Measurements from ENCODE around the gene HMCN1. TPM values are rescaled to one million over a fixed set of nuclear protein-coding genes. Genes with fewer than 3 reads are reported as not detected.

The HMCN1 gene
- total RNA-seq, 1 donor from 2014 or later = 13.3 TPM

DNA sequence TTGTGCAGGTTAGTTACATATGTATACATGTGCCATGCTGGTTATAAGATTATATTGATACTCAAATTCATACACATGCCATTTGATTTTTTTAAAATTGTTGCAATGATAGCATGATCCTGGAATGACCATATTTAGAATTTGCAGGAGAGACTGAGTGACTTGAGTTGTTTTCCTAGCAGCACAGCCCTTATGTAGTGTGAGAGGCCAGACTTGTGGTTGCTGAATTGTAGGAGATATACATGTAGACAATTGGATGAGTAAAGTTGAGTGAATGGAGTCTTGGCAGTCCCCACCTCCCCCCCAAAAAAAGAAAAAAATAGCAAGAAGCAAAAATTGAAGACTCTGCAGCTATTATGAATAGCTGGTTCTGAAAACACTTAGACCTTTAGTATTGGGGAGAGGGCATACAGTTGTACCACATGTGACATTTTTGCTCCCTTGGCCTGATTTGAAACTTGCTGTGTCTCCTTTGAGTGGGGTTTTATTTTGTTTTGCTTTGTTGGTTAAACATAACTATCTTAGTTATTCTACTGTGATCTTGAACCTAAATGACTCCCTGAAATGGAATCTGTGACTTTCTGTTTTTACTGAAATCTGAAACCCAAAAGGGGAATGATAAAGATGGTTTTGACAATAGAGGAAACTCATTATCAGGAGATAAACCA is 280.3 kb downstream of the HMCN1 start:
- DNase-seq (ENCODE audit: low read depth in 2 of 2) = no peak

- no peak for DNase-seq (ENCODE audit: low read depth in 2 of 2)
Observed at GRCh38 chr1:186016856-186017255, 282.7 kb downstream of the HMCN1 start.

- DNase-seq (ENCODE audit: low read depth in 2 of 2) = no peak
Observed at GRCh38 chr1:186022184-186022583, 288.0 kb downstream of the HMCN1 start.

GRCh38 chr1:186026946-186027345 is 292.8 kb downstream of the HMCN1 start:
- DNase-seq (ENCODE audit: low read depth in 2 of 2) = no peak

DNA sequence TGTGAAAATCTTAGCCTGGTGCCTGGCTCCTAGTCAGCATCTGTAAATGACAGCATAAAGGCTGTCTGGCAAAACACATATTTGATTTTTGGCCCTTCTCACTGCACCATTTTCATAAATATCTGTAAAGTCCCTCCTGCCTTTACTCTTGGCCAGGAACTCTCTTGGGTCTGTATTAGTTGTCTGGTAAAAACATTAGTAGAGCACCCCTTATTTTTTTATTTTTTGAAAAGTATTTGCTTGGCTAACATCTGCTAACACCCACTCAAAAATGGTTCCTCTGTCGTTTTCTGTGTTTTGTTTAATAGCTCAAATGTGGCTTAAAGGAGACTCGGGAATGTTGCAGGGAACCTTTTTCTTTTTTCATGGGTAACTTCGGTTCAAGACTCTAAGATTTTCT is 293.4 kb downstream of the HMCN1 start:
- DNase-seq (ENCODE audit: low read depth in 2 of 2) = no peak

- DNase-seq (ENCODE audit: low read depth in 2 of 2) = no peak
Observed at GRCh38 chr1:186030453-186030852, 296.3 kb downstream of the HMCN1 start.

DNA sequence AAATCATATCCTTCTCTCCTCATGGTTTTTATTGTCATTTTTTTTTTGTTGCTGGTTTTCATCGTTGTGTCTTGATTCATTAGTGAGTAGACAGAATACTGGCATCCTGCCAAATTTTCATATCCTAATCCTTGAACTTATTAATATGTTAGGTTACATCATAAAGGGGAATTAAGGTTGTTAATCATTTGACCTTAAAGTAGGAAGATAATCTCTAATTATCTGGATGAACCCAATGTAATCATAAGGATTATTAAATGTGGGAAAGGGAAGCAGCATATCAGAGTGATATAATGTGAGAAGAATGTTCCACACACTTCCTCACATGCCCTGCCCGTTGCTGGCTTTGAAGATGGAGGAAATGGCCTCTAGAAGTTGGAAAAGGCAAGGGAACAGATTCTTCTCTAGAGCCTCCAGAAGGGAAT is 299.7 kb downstream of the HMCN1 start:
- DNase-seq (ENCODE audit: low read depth in 2 of 2) = peak; percentile 4 to 45

DNA sequence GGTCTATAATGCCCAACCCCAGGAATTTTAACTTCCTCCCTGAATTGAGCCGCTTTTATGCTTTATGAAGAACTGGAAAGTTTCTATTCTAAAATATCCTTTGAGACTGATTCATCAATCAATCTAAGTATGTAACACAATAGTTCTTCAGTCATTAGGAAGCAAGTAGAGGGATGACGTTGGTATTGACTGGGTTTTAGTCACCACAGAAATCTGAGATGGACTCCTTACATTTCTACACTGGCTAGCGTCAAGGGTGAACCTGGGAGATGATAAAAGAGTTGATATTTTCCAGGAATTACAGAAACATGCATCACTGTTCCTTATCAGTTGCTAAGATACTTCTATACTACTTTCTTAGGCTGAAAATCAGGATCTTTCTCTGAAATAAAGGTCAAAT is 308.0 kb downstream of the HMCN1 start:
- no peak for DNase-seq (ENCODE audit: low read depth in 2 of 2)

DNA sequence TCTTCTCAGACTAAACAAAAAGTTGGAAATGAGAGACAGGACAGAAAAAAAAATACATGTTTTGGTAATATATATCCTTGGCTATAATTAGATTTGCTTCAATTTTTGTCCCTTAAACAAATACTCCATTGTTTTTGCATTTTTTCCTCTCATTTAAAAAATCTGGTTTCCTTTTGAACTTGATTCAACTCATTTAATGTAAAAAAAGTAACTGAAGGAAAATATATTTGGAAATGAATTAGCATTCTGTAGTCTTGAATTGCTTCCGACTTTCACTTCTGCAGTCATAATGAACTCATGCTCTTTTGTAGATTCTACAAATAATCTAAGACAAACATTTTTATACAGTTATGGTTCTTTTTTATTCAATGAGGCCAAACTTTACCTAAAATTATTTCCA is 309.1 kb downstream of the HMCN1 start:
- DNase-seq (ENCODE audit: low read depth in 2 of 2) = no peak

- DNase-seq (ENCODE audit: low read depth in 2 of 2) = no peak
Observed at GRCh38 chr1:186044079-186044685, 310.0 kb downstream of the HMCN1 start.

DNA sequence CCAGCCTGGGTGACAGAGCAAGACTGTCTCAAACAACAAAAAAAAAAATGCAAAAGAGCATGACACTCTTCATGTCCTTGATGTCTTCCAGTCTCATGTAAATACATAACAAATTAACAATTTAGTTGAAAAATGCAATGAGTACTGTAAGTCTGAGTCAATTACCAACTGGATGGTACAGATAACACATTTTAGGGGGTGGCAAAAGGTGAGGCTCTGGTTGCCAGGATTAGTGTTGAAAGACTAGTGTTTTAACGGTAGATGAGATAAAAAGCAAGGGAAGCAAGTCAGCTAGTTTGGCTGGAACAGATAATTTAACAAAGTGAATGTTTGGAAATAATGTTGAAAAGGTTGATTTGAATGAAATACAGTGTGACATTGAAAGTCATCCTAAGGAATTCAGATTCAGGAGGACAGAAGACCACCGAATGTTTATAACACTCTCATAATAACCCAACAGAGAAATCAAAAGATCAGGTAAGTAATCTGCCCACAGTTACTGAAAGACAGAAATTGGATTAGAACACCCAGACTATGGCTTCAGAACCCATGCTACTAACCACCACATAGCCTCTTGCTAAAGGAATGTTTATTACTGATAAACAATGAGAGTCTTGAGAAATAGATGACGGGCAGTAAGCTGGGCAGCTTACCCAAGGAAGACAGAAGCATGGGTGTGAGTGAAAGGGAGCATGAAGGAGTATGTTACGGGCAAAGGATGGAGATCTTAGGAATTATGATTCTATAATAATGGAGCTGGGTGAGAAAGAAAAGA is 312.4 kb downstream of the HMCN1 start:
- DNase-seq (ENCODE audit: low read depth in 2 of 2) = no peak

DNA sequence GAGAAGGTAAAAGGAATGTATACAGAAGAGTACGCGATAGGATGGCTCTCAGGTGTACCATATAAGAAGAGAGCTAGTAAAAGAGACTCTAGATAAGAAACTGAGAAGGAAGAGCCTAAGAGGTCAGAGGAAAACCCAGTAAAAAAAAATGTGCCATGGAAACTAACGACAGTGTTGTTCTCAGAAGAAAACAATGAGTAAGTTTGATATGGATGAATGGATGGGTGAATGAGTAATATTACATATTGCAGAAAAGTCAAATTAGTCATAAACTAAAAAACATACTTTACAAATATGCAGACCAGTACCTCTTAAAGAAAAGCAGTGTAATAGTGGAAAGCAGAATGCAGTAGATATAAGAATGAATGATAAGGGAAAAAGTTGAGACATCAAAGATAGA is 316.2 kb downstream of the HMCN1 start:
- no peak for DNase-seq (ENCODE audit: low read depth in 2 of 2)

DNA sequence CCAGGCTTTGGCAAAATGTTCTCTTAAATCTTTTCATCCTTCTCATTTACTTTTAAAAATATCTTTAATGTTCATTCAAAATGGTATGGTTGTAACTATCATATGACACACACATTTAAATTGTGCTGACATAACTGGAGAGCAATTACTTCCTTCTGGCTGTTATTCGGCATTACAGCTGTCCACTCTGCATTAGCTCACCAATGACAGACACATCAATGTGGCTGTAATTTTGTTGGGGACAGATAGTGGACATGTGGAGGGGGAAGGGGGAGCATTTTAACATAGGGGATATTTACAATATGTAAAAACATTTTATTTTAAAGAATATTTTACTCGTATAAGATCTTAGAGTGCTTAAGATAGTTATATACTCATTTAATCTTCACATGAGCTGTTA is 319.8 kb downstream of the HMCN1 start:
- no peak for DNase-seq (ENCODE audit: low read depth in 2 of 2)

- DNase-seq (ENCODE audit: low read depth in 2 of 2) = no peak
Observed at GRCh38 chr1:186054932-186055331, 320.7 kb downstream of the HMCN1 start.

- DNase-seq (ENCODE audit: low read depth in 2 of 2) = no peak
Observed at GRCh38 chr1:186055846-186056245, 321.7 kb downstream of the HMCN1 start.

- no peak for DNase-seq (ENCODE audit: low read depth in 2 of 2)
Observed at GRCh38 chr1:186057086-186057485, 322.9 kb downstream of the HMCN1 start.

- DNase-seq (ENCODE audit: low read depth in 2 of 2) = no peak
Observed at GRCh38 chr1:186059311-186059710, 325.1 kb downstream of the HMCN1 start.

GRCh38 chr1:186059752-186060151 is 325.6 kb downstream of the HMCN1 start:
- DNase-seq (ENCODE audit: low read depth in 2 of 2) = no peak

DNA sequence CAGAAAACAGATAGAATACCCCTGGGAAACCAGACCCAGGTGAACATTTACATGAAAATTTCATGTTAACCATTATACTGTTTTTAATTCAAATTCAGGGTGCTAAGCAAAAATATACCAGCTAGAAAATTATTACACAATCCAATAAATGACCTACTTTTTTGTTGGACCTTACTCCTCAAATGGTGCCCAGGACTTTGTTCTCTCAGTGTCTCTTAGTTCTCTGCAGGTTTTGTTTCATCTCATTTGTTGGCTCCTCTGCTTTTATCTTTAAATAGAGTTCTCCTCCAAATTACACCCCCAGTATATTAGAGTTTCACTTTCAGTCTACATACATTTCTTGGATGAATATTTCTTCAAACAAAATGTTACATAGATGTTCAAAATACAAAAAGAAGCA is 326.0 kb downstream of the HMCN1 start:
- DNase-seq (ENCODE audit: low read depth in 2 of 2) = no peak

- no peak for DNase-seq (ENCODE audit: low read depth in 2 of 2)
Observed at GRCh38 chr1:186063091-186063657, 329.0 kb downstream of the HMCN1 start.

GRCh38 chr1:186066411-186066810 is 332.2 kb downstream of the HMCN1 start:
- no peak for DNase-seq (ENCODE audit: low read depth in 2 of 2)

DNA sequence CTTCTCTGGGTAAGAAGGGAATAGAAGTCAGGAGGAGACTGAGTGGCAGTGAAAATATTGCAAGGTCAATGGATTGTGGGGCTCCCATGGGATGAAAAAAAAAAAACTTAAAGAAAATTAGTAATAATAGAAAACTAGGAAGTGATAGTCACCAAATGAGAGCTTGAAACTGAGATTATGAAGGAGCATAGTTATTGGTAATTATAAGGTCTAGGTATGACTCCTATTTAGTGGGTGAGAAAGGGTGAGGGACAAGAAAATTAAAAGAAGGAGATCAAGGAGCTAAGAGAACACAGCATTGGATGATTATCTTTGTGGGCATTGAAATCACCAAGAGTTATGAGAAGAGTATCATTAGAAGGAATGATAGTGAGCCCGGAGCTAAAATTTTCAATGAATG is 339.5 kb downstream of the HMCN1 start:
- DNase-seq (ENCODE audit: low read depth in 2 of 2) = no peak
